ENCODE measurements around the gene ACBD3. TPM values are rescaled to one million over a fixed set of nuclear protein-coding genes. Genes with fewer than 3 reads are reported as not detected.

The ACBD3 gene
- total and polyA plus RNA-seq, 2 of the 8 experiments (the other 6 are each of a cell fraction or from before 2014, with no cell fraction given): 8.4 to 29.4 TPM

- TF ChIP-seq CBX5 (IDR thresholded peaks at IDR 0.05; ENCODE audit: low read depth, low read length) (no peak), JUN (IDR thresholded peaks at IDR 0.05; ENCODE audit: low read depth, low read length) (no peak), CTBP2 (IDR thresholded peaks at IDR 0.05; ENCODE audit: borderline replicate concordance, insufficient read depth, insufficient read length, low read length) (no peak), EZH2 (IDR thresholded peaks at IDR 0.05; ENCODE audit: low read depth, low read length, severe bottlenecking) (no peak), RNF2 (IDR thresholded peaks at IDR 0.05; ENCODE audit: borderline replicate concordance, low read depth, low read length, missing control alignments, poor library complexity, severe bottlenecking) (no peak), BCL11A (IDR thresholded peaks at IDR 0.05; ENCODE audit: low read depth in 2 of 2, low read length in 2 of 2) (no peak), SP2 (IDR thresholded peaks at IDR 0.05; ENCODE audit: low read length) (no peak), MAFK (IDR thresholded peaks at IDR 0.05; ENCODE audit: low read depth, low read length) (no peak), ZNF274 (IDR thresholded peaks at IDR 0.05; ENCODE audit: borderline replicate concordance, extremely low read depth, low read length) (no peak), CEBPB (IDR thresholded peaks at IDR 0.05; ENCODE audit: low read depth, low read length) (no peak), SAP30 (IDR thresholded peaks at IDR 0.05; ENCODE audit: insufficient read depth, insufficient replicate concordance, low read length) (no peak)
Measured at GRCh38 chr1:226117330-226117729, 69.2 kb downstream of the ACBD3 start (continued).
